Islet precursor cell (in vitro differentiated cells): ENCODE measurements around the gene KIAA0319L.
A peak's percentile ranks its signal among the peaks of the same experiment; 100 is the strongest.
"Not testable (repeated sequence)": the region's sequence is repeated elsewhere in the genome, so short reads cannot be mapped to it uniquely, and the experiment has no call there.

Experiments used
- DNase-seq: peaks from one replicate; pipeline ENCODE4 v3.0.0-alpha.2; 2018

The KIAA0319L gene

GRCh38 chr1:35580949-35581388 is 23.8 kb upstream of the KIAA0319L start:
- no peak for DNase-seq

GRCh38 chr1:35577071-35577998 is 20.1 kb upstream of the KIAA0319L start:
- DNase-seq = peak; percentile 76

DNA sequence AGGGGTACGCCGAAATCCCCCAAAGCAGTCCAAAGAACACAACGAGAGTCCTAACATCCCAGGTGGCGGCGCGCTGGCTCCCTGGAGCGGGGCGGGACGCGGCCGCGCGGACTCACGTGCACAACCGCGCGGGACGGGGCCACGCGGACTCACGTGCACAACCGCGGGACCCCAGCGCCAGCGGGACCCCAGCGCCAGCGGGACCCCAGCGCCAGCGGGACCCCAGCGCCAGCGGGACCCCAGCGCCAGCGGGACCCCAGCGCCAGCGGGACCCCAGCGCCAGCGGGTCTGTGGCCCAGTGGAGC is 19.5 kb upstream of the KIAA0319L start:
- DNase-seq = not testable (repeated sequence)

DNA sequence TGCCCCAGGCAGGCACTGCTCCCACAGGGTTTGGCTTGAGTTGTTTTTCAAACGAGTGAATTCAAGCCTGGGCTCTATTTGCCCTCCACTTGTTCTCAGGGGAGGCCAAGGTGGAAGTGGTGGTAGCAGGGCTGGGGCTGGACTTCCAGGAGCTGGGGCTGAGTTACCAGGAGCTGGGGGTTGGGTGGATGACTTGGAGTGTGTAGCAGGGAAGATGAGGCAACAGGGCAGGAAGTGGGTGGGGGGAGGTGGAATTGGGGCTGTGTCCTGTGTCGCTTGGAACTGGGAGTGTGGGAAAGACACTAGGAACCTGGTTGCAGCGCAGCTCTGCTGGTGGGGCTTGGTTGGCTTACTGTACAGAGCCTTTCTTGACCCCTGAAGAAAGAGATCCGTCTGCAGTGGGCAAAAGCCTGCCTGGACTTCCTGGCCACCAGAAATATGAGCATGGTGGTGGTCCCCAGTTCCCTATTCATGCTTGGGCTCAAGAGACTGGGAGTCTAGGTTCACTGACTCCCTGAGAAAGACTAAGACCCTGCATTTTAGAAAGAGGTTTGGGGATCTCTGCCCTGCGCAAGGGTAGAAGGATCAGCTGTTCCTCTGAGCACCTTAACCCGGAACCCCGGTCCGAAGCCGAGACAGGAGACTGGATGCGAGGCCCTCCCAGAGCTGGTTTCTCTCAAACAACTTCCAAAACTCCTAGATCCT is 19.0 kb upstream of the KIAA0319L start:
- DNase-seq = peak; percentile 78

GRCh38 chr1:35575416-35575958 is 18.3 kb upstream of the KIAA0319L start:
- DNase-seq = peak; percentile 49

DNA sequence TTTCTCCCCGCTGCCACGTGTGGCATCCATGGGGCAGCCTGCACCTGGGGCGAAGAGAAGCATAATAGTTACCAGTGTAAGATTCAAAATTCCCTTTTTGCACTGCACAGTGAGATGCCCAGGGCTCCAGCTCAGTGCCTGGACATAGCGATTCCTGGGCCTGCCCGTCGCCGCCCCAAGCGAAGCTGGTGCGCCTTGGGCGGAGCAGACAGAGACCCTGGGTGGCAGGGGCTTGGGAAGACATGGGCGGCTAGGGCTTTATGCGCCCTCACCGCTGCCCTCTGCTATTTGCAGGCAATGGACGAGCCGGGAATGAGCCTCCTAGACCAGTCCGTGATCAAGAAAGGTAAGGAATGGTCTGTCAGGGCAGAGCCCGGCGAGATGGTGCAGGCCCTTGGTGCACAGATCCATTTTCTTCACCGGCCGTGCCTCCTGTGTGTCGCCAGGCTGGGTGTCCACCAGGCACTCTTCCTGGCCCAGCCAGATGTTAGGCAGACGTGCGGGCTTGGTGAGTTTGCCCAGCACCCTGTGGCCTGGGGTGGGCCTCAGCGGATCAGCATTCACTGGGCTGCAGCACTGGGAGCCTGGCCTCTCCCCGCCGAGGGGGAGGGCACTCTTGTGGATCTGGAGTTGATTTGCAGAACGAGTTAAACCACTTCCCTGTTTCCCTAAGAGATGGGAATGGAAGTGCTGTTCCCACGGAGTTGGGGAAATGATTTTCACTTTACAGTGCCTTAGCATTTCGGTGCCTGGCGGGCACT is 17.6 kb upstream of the KIAA0319L start:
- DNase-seq = peak; percentile 92

GRCh38 chr1:35574125-35574654 is 17.0 kb upstream of the KIAA0319L start:
- DNase-seq = peak; percentile 59

- DNase-seq = peak; percentile 75
Observed at GRCh38 chr1:35573198-35574124, 16.3 kb upstream of the KIAA0319L start, which contains the start of gene TFAP2E. Gene TFAP2E, plus strand, starts transcription at chr1:35573314. Its CDS starts 264 bp downstream, at chr1:35573578.

GRCh38 chr1:35572296-35572695 is 15.1 kb upstream of the KIAA0319L start:
- peak; percentile 55 for DNase-seq

DNA sequence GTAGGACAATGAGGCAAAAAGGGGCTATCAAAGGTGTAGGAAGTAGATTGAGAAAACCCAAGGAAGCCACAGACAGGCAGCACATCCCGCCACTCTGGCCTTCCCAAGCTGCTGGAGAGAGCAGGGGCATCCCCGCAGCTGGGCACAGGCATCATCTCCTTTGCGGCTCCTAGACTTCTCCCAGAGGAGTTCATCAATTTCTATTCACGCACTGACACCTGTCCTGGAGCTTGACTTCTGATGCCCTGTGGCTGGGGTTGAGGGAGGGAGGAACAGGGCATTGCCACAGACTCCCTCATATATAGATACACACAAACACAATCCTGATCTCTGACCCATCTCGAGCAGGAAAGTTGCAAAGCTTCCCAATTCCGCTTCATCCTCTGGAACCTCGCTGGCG is 14.1 kb upstream of the KIAA0319L start:
- DNase-seq = no peak

- peak; percentile 87 for DNase-seq
Observed at GRCh38 chr1:35570589-35571137, 13.5 kb upstream of the KIAA0319L start.

GRCh38 chr1:35569936-35570335 is 12.7 kb upstream of the KIAA0319L start:
- peak; percentile 46 for DNase-seq

GRCh38 chr1:35568975-35569395 is 11.8 kb upstream of the KIAA0319L start:
- DNase-seq = peak; percentile 87

DNA sequence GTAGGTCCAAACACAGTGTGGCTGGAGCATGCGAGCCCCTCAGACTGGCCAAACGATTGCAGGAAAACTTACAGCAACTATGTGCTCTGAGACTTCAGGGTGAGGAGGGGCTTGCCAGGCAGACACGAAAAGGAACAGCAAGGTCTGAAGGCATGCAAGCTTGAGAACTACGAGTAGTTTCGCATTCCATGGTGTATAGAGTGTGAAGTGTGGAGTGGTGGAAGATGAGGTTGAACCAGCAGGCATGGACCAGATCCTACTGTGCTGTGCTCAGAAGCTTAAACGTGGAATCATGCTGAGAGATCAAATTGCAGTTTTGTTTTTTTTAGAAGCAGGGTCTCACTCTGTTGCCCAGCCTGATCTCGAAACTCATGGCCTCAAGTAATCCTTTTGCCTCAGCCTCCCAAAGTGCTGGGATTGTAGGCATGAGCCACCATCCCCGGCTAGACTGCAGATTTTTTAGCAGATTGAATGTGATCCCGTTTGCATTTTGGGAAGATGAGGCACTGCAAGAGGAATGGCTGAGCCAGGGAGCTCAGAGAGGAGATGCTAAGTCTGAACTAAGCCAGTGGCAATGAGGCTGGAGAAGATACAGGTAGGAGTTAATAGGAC is 10.8 kb upstream of the KIAA0319L start:
- peak; percentile 58 for DNase-seq

- no peak for DNase-seq
Observed at GRCh38 chr1:35565742-35566133, 8.5 kb upstream of the KIAA0319L start.

DNA sequence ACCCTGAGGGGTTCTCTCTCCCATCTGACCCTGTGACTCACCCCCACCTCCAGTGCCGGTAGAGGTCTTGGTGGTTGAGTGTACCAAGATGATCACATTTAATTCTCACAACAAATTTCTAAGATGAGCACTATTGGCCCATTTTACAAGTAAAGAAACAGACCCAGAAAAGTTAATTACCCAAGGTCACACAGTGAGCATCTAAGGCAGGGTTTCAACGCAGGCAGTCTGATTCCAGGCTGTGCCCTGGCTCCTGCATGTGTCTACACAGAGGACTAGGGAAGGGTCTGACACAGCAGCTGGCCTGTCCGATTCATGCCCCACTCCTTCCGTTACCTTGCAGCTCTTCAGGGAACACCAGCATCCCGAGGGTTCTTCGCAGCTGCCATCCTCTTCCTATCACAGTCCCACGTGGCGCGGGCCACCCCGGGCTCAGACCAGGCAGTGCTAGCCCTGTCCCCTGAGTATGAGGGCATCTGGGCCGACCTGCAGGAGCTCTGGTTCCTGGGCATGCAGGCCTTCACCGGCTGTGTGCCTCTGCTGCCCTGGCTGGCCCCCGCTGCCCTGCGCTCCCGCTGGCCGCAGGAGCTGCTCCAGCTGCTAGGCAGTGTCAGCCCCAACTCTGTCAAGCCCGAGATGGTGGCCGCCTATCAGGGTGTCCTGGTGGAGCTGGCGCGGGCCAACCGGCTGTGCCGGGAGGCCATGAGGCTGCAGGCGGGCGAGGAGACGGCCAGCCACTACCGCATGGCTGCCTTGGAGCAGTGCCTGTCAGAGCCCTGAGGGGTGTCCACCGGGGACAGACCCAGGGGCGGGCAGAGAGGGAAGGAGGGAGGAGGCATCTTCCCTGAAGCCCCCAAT is 7.9 kb upstream of the KIAA0319L start:
- DNase-seq = no peak

- DNase-seq = peak; percentile 93
Observed at GRCh38 chr1:35564037-35564883, 7.1 kb upstream of the KIAA0319L start.

DNA sequence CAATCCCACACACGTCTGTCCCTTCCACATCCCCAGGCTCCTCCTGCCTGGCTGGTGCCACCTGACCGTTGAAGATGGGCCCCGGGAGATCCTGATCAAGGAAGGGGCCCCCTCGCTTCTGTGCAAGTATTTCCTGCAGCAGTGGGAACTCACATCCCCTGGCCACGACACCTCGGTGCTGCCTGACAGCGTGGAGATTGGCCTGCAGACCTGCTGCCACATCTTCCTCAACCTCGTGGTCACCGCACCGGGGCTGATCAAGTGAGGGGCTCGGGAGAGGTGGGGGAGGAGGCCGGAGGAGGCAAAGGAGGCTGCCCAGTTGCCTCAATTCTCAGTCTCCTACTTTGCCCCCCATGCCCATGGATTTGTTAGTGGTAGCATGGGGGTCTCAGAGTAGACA is 6.0 kb upstream of the KIAA0319L start:
- DNase-seq = no peak
